CD4-positive, alpha-beta T cell (primary cell): ENCODE results near the gene PLA2G2A. TPM values are rescaled to one million over a fixed set of nuclear protein-coding genes. Genes with fewer than 3 reads are reported as not detected.
"Not testable (repeated sequence)": the region's sequence is repeated elsewhere in the genome, so short reads cannot be mapped to it uniquely, and the experiment has no call there.

Experiments
- ATAC-seq: fragments of 200-7000 bp; cut with Tn5 transposase; one replicate; pipeline ENCODE4 v1.10.0; 2022; ENCODE audit warnings: mild to moderate bottlenecking; ENCODE audit not compliant: poor library complexity
- CTCF ChIA-PET: fragments of 350-600 bp; sonication (Branson Sonifier 250); formaldehyde crosslinking; loops from one replicate; lab custom pipeline; 2021; ENCODE audit warnings: antibody characterized with exemption, inconsistent platforms; lab: Charles Lee
- POLR2A ChIA-PET: fragments of 350-600 bp; sonication (Branson Sonifier 250); formaldehyde crosslinking; loops from one replicate; lab custom pipeline; 2021; ENCODE audit warnings: antibody characterized with exemption, inconsistent platforms; lab: Charles Lee
- DNase-seq, 14 experiments: peaks; one replicate each; pipeline ENCODE4 v3.0.0-alpha.2; 2013 to 2020; ENCODE audit warnings: mixed read lengths in 2 of 14
- H3K27ac ChIP-seq, 2 donors: one replicate each; pipeline versions ENCODE4 v1.5.1 to v1.7.0; 2013; ENCODE audit warnings: low read length in 2 of 2, low read depth in 1 of 2, mild to moderate bottlenecking in 1 of 2
- H3K27me3 ChIP-seq, 2 experiments: 1 replicate in 1 of 2; 2 replicates in 1 of 2; pipeline versions ENCODE4 v1.6.1 to v1.7.0; 2013; ENCODE audit warnings: low read length in 2 of 2, control low read depth in 1 of 2, mild to moderate bottlenecking in 1 of 2, moderate library complexity in 1 of 2; ENCODE audit not compliant: insufficient read depth in 2 of 2, control insufficient read depth in 1 of 2
- H3K36me3 ChIP-seq: one replicate; pipeline ENCODE4 v1.6.1; 2013; ENCODE audit warnings: low read length, control low read depth; ENCODE audit not compliant: insufficient read depth
- H3K4me1 ChIP-seq: one replicate; pipeline ENCODE4 v1.6.1; 2013; ENCODE audit warnings: low read length, control low read depth; ENCODE audit not compliant: insufficient read depth
- H3K4me3 ChIP-seq: one replicate; pipeline ENCODE4 v1.5.1; 2013; ENCODE audit warnings: mild to moderate bottlenecking, low read length, moderate library complexity
- H3K9me3 ChIP-seq, 2 experiments: 1 replicate in 1 of 2; 2 replicates in 1 of 2; pipeline versions ENCODE4 v1.6.1 to v1.7.0; 2013; ENCODE audit warnings: low read length in 2 of 2, mild to moderate bottlenecking in 2 of 2, control low read depth in 1 of 2, moderate library complexity in 1 of 2; ENCODE audit not compliant: control insufficient read depth in 1 of 2, insufficient read depth in 1 of 2
- H3K27ac Mint-ChIP-seq: one replicate; pipeline ENCODE4 v1.8.0; 2020; ENCODE audit warnings: mixed read lengths
- H3K27me3 Mint-ChIP-seq: one replicate; pipeline ENCODE4 v1.8.0; 2021; ENCODE audit warnings: mixed read lengths
- H3K36me3 Mint-ChIP-seq: one replicate; pipeline ENCODE4 v1.8.0; 2021; ENCODE audit warnings: low read depth, mixed read lengths
- H3K4me1 Mint-ChIP-seq: one replicate; pipeline ENCODE4 v1.8.0; 2021; ENCODE audit warnings: low read depth, mixed read lengths
- H3K4me3 Mint-ChIP-seq: one replicate; pipeline ENCODE4 v1.8.0; 2020; ENCODE audit warnings: mild to moderate bottlenecking, mixed read lengths
- H3K9me3 Mint-ChIP-seq: one replicate; pipeline ENCODE4 v1.8.0; 2020; ENCODE audit warnings: mixed read lengths
- CTCF ChIP-seq: fragments of 200-600 bp; IDR thresholded peaks from one replicate; pipeline ENCODE4 v1.8.0; 2022; ENCODE audit warnings: antibody characterized with exemption, mild to moderate bottlenecking
- intact Hi-C, 2 experiments: fragments of 100-400 bp; cut with DNase I in 1 of 2; cut with micrococcal nuclease in 1 of 2; formaldehyde crosslinking; loops; one replicate each; pipeline versions ENCODE4 v1.15.1 to v1.9.0; 2023 to 2025; cut with DNase I, micrococcal nuclease
- total RNA-seq, 174 experiments: library from RNA in 2 of 174; stranded (reverse) in 2 of 174; gene quantifications; one replicate each; pipeline ENCODE4 v1.2.3 and lab custom pipeline; 2021 to 2026

PLA2G2A gene
- total RNA-seq, 2 experiments from 2014 or later, result not detected

- intact Hi-C loops, result no loop called here
- no peak for TF ChIP-seq CTCF
- Mint-ChIP-seq H3K36me3 (no peaks in the 10 kb centered on the region), H3K27me3 (peaks cover 44% of the 10 kb centered on the region), H3K4me1 (no peaks in the 10 kb centered on the region), H3K27ac (no peak overlapping the region), H3K9me3 (peaks cover 5% of the 10 kb centered on the region), H3K4me3 (no peak overlapping the region)
- CTCF ChIA-PET, result no interaction called here
- ATAC-seq, result no peak
- H3K4me1 ChIP-seq, result no peaks in the 10 kb centered on the region
- POLR2A ChIA-PET, result no interaction called here
- no peaks in the 10 kb centered on the region for H3K36me3 ChIP-seq
- no peak overlapping the region for H3K4me3 ChIP-seq
- no peak for DNase-seq
- no peak overlapping the region for H3K27ac ChIP-seq
- peaks cover 2 to 3% of the 10 kb centered on the region in 2 experiments for H3K27me3 ChIP-seq
- H3K9me3 ChIP-seq, result peaks cover 3 to 6% of the 10 kb centered on the region in 2 experiments
These were observed 29.8 kb upstream of the PLA2G2A start for GRCh38 chr1:20009212-20009611.

GRCh38 chr1:20008391-20008841, 29.0 kb upstream of the PLA2G2A start:
- no peak overlapping the region for H3K27ac ChIP-seq
- ATAC-seq (no peak), DNase-seq (no peak)
- peaks cover 0 to 3% of the 10 kb centered on the region in 2 experiments for H3K9me3 ChIP-seq
- POLR2A ChIA-PET, result interaction anchor here (0.7 kb wide), 1 partner anchor 21 kb away, joined by 3 read pairs; no protein-coding TSS in a partner anchor
- H3K36me3 ChIP-seq, result no peaks in the 10 kb centered on the region
- peaks cover 2 to 3% of the 10 kb centered on the region in 2 experiments for H3K27me3 ChIP-seq
- H3K4me1 Mint-ChIP-seq, result no peaks in the 10 kb centered on the region
- intact Hi-C loops, result no loop called here
- no peaks in the 10 kb centered on the region for H3K4me1 ChIP-seq
- H3K4me3 ChIP-seq, result no peak overlapping the region
- peaks cover 8% of the 10 kb centered on the region for H3K9me3 Mint-ChIP-seq
- CTCF ChIA-PET, result no interaction called here
- H3K27me3 Mint-ChIP-seq, result peaks cover 50% of the 10 kb centered on the region
- H3K4me3 Mint-ChIP-seq, result no peak overlapping the region
- no peaks in the 10 kb centered on the region for H3K36me3 Mint-ChIP-seq
- no peak for TF ChIP-seq CTCF
- no peak overlapping the region for H3K27ac Mint-ChIP-seq

GRCh38 chr1:19998823-19999222, 19.4 kb upstream of the PLA2G2A start:
- H3K4me1 Mint-ChIP-seq, DNase-seq, CTCF ChIA-PET, H3K27ac ChIP-seq, intact Hi-C loops, H3K9me3 Mint-ChIP-seq, H3K4me3 Mint-ChIP-seq, POLR2A ChIA-PET, H3K36me3 ChIP-seq, H3K4me3 ChIP-seq, H3K27ac Mint-ChIP-seq, ATAC-seq, H3K4me1 ChIP-seq, H3K36me3 Mint-ChIP-seq: not testable (repeated sequence)
- Histone ChIP-seq H3K9me3 (peaks cover 0 to 11% of the 10 kb centered on the region in 2 experiments), H3K27me3 (peaks cover 12 to 21% of the 10 kb centered on the region in 2 experiments)
- H3K27me3 Mint-ChIP-seq, result peaks cover 90% of the 10 kb centered on the region

DNA sequence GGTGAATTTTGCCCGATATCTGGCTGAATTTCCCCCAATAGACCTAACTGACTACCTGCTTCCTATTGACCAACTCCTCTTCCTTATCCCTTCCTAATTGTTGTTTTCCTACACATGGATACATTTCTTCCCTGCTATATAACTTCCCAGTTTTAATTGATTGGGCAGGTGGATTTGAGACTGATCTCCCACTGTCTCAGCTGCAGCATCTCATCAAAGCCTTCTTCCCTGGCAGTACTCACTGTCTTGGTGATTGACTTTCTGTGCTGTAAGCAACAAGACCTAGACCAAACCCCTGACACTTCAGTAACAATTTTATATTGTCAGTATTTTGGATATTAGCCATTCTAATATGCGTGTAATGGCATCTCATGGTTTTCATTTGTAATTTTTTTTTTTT, 11.3 kb upstream of the PLA2G2A start:
- H3K4me1 ChIP-seq, result no peaks in the 10 kb centered on the region
- intact Hi-C loops, result no loop called here
- TF ChIP-seq CTCF, result no peak
- no peaks in the 10 kb centered on the region for H3K4me1 Mint-ChIP-seq
- no peaks in the 10 kb centered on the region for H3K9me3 Mint-ChIP-seq
- DNase-seq (no peak), ATAC-seq (no peak)
- H3K36me3 ChIP-seq, result no peaks in the 10 kb centered on the region
- peaks cover 65% of the 10 kb centered on the region for H3K27me3 Mint-ChIP-seq
- H3K4me3 Mint-ChIP-seq, result no peak overlapping the region
- peaks cover 0 to 3% of the 10 kb centered on the region in 2 experiments for H3K9me3 ChIP-seq
- H3K27ac Mint-ChIP-seq, result no peak overlapping the region
- no peak overlapping the region for H3K27ac ChIP-seq
- POLR2A ChIA-PET, result no interaction called here
- peaks cover 9 to 10% of the 10 kb centered on the region in 2 experiments for H3K27me3 ChIP-seq
- no peaks in the 10 kb centered on the region for H3K36me3 Mint-ChIP-seq
- CTCF ChIA-PET, result interaction anchor here (1.0 kb wide), 1 partner anchor 12 kb away, joined by 3 read pairs; no protein-coding TSS in a partner anchor
- H3K4me3 ChIP-seq, result no peak overlapping the region

- POLR2A ChIA-PET, H3K4me3 Mint-ChIP-seq, H3K9me3 Mint-ChIP-seq, H3K36me3 Mint-ChIP-seq, H3K4me3 ChIP-seq, H3K27me3 ChIP-seq, H3K4me1 Mint-ChIP-seq, H3K36me3 ChIP-seq, H3K27ac ChIP-seq, intact Hi-C loops, ATAC-seq, DNase-seq, H3K9me3 ChIP-seq, H3K4me1 ChIP-seq, H3K27ac Mint-ChIP-seq: not testable (repeated sequence)
- peaks cover 64% of the 10 kb centered on the region for H3K27me3 Mint-ChIP-seq
- CTCF ChIA-PET, result interaction anchor here (1.0 kb wide), 1 partner anchor 13 kb away, joined by 3 read pairs; no protein-coding TSS in a partner anchor
These were observed 10.8 kb upstream of the PLA2G2A start for GRCh38 chr1:19990182-19990582.
